ENCODE measurements around the gene CNIH2. TPM values are rescaled to one million over a fixed set of nuclear protein-coding genes. Genes with fewer than 3 reads are reported as not detected.

The CNIH2 gene
- total and polyA plus RNA-seq, 2 of the 13 experiments (the other 11 are each of a cell fraction or from before 2014, with no cell fraction given), result 0.60 to 0.69 TPM

DNA sequence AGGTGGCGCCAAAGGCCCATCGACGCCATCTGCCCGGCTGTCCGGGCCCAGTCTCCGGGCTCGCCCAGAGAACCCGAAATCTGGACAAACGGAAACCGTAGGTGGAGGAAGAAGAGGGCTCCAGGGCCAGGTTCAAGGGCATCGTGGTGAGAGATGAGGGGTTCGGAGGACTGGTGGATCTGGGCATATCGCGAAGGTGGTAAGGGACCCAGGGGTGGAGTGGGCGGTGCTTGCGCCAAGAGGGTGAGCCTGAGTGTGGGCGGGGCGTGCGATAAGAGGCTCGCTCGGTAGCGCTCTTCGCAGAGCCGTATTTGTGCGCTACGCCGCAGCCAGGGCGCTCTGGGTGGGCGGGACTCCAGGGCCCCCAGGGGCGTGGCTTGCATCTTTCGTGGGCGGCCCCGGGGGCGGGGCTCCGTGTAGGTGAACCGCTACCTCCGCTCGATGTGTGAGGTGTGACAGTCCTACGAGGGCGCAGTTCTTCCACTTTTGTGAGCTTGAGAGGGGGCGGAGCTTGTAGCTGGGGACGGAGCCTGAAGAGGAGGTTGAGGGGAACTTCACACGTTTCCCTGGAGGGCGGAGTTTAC, 34.1 kb downstream of the CNIH2 start (continued):
- TF ChIP-seq, protein P1, sequence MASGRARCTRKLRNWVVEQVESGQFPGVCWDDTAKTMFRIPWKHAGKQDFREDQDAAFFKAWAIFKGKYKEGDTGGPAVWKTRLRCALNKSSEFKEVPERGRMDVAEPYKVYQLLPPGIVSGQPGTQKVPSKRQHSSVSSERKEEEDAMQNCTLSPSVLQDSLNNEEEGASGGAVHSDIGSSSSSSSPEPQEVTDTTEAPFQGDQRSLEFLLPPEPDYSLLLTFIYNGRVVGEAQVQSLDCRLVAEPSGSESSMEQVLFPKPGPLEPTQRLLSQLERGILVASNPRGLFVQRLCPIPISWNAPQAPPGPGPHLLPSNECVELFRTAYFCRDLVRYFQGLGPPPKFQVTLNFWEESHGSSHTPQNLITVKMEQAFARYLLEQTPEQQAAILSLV (CRISPR knock-in tag; IDR thresholded peaks at IDR 0.05; ENCODE audit: borderline replicate concordance), result 0 out of 2 replicates have a peak, but pooled peaks have one; percentile 85
- peak; percentile 29; the same call in 1 of the 2 replicates for TF ChIP-seq NRL (CRISPR knock-in tag; IDR thresholded peaks at IDR 0.05; ENCODE audit: borderline replicate concordance)
- TF ChIP-seq, protein P2, sequence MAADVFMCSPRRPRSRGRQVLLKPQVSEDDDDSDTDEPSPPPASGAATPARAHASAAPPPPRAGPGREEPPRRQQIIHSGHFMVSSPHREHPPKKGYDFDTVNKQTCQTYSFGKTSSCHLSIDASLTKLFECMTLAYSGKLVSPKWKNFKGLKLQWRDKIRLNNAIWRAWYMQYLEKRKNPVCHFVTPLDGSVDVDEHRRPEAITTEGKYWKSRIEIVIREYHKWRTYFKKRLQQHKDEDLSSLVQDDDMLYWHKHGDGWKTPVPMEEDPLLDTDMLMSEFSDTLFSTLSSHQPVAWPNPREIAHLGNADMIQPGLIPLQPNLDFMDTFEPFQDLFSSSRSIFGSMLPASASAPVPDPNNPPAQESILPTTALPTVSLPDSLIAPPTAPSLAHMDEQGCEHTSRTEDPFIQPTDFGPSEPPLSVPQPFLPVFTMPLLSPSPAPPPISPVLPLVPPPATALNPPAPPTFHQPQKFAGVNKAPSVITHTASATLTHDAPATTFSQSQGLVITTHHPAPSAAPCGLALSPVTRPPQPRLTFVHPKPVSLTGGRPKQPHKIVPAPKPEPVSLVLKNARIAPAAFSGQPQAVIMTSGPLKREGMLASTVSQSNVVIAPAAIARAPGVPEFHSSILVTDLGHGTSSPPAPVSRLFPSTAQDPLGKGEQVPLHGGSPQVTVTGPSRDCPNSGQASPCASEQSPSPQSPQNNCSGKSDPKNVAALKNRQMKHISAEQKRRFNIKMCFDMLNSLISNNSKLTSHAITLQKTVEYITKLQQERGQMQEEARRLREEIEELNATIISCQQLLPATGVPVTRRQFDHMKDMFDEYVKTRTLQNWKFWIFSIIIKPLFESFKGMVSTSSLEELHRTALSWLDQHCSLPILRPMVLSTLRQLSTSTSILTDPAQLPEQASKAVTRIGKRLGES (CRISPR knock-in tag; IDR thresholded peaks at IDR 0.05; ENCODE audit: borderline replicate concordance), result no peak
- no peak for TF ChIP-seq ZNF597 (CRISPR knock-in tag; IDR thresholded peaks at IDR 0.05)
- peak; percentile 24; the same call in 1 of the 2 replicates for TF ChIP-seq BORCS8-MEF2B (CRISPR knock-in tag; IDR thresholded peaks at IDR 0.05)
- TF ChIP-seq ZNF749 (CRISPR knock-in tag; IDR thresholded peaks at IDR 0.05; ENCODE audit: borderline replicate concordance), result 0 out of 2 replicates have a peak, but pooled peaks have one; percentile 8
- TF ChIP-seq KLF15 (CRISPR knock-in tag; IDR thresholded peaks at IDR 0.05; ENCODE audit: borderline replicate concordance), result no peak
- no peak for TF ChIP-seq TEF (CRISPR knock-in tag; IDR thresholded peaks at IDR 0.05)
- TF ChIP-seq REPIN1 (CRISPR knock-in tag; IDR thresholded peaks at IDR 0.05; ENCODE audit: borderline replicate concordance, low read depth), result peak; percentile 77
- TF ChIP-seq ZFP91 (CRISPR knock-in tag; IDR thresholded peaks at IDR 0.05; ENCODE audit: borderline replicate concordance), result peak; percentile 73; the same call in 1 of the 2 replicates
- TF ChIP-seq MAF1 (CRISPR knock-in tag; IDR thresholded peaks at IDR 0.05; ENCODE audit: borderline replicate concordance), result 0 out of 2 replicates have a peak, but pooled peaks have one; percentile 28
- TF ChIP-seq JARID2 (CRISPR knock-in tag; IDR thresholded peaks at IDR 0.05; ENCODE audit: insufficient replicate concordance), result peak; percentile 9
- TF ChIP-seq TEAD2 (CRISPR knock-in tag; IDR thresholded peaks at IDR 0.05), result no peak

Measured in HepG2 (cell line).